Raji (cell line): Measurements from ENCODE around the gene NECTIN3.

ENCODE experiments used
- POLR2A ChIP-seq: IDR thresholded peaks from 2 replicates; pipeline ENCODE4 v1.6.1; 2011; ENCODE audit warnings: low read depth, low read length, control low read depth; ENCODE audit not compliant: insufficient read depth

NECTIN3 gene, protein sequence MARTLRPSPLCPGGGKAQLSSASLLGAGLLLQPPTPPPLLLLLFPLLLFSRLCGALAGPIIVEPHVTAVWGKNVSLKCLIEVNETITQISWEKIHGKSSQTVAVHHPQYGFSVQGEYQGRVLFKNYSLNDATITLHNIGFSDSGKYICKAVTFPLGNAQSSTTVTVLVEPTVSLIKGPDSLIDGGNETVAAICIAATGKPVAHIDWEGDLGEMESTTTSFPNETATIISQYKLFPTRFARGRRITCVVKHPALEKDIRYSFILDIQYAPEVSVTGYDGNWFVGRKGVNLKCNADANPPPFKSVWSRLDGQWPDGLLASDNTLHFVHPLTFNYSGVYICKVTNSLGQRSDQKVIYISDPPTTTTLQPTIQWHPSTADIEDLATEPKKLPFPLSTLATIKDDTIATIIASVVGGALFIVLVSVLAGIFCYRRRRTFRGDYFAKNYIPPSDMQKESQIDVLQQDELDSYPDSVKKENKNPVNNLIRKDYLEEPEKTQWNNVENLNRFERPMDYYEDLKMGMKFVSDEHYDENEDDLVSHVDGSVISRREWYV

DNA sequence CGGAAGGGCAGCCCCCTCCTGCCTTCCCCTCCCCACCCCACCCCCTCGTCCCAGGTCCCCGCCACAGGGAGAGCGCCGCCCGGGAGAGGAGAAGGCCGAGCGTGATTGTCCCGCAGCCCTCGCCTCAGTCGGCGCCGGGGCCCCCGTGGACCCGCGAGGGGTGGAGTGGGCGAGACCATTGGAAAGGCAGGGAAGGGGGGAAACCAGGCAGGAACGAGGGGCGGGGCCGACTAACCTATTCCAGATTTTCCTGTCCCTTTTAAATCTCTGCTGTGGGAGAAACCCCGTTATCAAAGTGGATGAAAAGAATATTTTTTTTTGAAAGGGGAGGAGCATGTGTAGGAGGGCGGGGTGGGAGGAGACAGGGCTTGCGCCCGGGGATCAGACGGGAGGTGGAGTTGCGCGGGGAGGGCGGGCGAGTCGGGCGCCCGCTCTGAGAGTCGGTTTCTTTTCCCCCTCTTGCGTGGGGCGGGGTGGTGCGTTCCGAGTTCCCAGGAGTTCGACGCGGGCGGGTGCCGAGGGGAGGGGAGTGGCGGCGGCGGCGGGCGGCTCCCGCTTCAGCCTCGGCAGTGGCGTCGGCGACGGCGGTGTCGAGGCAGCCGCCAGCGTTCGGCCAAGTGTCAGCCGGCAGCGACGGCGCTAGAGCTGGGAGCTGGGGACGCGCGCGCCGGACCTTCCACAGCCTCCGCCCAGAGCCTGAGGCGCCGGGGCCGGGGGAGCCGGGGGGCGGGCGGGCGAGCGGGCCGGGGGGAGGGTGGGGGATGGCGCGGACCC lies at the start of gene NECTIN3:
TSS of gene NECTIN3 (plus strand) at position 560 of the 774 bp plus-strand sequence. CDS start at position 762, 202 bp downstream.
- no peak for TF ChIP-seq POLR2A

DNA sequence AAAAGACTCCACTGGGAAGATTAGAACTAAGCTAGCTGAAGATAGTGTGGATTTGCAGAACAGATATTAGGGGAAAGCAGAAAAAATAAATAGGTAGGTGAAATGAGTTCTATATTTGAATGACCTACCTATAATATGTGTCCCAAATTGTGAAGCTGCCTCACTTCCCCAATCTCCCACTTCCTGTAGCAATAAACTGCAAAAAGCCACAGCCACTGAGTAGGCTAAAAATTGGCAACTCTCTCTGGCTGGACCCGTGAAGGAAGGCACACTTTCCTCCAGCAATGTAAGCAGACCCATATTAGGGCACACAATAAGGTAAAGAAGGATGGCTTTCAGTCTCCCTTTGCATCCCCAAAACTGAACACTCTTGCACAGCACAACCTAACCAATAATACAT lies 43.7 kb upstream of the NECTIN3 start:
- TF ChIP-seq POLR2A: no peak

DNA sequence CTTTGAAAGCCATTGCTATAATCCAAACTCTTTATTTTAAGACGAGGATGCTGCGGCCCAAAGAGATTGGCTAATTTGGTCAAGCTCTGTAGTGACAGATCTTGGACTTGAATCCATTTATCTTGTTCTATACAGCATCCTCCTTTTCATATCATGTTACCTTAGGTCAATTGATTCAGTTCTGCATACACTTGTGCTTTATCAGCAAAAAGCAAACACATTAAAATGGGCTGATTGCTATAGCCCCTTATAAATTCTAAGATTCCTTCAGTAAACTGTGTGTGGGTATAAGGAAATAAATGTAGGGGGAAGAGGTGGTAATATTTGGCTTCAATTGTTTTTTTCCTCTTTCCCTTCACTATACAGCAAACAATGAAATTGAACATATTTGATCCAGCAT lies 40.1 kb upstream of the NECTIN3 start:
- TF ChIP-seq POLR2A: no peak

DNA sequence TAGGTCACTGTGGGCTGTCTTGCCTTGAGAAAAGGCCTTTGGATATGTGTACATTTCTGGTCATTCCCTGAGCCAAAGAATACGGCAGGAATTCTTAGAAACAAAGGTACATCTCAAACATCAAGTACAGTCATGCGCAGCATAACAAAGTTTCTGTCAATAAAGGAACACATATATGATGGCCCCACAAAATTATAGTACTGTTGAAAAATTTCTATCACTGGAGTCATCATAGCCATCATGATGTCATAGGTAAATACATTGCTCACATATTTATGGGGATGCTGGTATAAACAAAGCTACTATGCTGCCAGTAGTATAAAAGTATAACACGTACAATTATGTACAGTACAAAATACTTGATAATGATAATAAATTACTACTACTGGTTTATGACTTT lies 38.9 kb upstream of the NECTIN3 start:
- TF ChIP-seq POLR2A: no peak

DNA sequence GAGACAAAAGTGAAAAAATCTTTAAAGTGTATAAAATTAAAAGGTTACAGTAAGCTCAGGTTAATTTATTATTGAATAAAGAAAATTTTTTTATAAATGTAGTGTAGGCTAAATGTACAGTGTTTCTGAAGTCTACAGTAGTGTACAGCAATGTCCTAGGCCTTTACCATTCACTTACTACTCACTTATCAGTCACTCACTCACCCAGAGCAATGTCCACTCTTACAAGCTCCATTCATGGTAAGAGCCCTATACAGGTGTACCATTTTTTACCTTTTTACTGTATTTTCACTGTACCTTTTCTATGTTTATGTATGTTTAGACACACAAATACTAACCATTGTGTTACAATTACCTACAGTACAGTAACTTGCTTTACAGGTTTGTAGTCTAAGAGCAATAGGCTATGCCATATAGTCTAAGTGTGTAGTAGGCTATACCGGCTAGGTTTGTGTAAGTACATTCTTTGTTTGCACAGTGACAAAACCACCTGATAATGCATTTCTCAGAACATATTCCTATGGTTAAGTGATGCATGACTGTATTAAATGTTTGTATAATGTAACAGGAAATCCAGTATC lies 38.1 kb upstream of the NECTIN3 start:
- no peak for TF ChIP-seq POLR2A

DNA sequence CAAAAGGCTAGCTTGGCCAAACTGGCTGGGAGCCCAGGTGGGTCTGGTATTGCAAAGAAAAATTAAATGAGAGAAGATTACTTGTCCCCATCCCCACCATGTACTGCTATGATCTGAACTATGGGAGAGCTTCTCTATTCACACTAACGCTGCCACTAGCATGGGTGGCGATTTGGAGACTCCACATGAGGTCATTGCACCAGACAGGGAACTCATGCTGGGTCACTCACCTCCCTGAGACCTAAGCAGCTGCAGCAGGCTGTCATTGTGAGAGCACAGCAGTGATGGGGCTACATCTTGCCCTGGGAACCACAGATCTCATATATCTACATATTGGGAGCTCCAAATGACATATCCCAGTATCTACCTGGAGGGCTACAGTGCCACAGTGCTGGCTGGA lies 36.3 kb upstream of the NECTIN3 start:
- TF ChIP-seq POLR2A: no peak

DNA sequence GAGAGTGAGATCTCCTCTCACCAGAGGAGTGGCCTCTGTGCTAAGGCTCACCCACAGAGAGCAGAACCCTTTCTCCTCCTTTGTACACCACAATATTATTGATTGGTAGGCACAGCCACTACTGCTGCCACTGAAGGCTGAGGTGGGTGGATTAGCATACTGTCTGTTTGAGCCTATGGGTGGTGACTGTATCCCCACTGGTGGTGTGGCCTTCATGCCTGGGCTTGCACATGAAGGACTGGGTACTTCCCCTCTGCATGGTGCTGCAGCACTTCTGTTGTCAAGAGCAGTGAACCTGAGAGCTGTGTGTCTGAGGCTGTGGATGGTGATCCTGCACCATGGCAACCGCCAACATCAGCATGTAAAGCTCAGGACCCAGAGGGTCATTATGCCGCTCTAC lies 35.7 kb upstream of the NECTIN3 start:
- no peak for TF ChIP-seq POLR2A

DNA sequence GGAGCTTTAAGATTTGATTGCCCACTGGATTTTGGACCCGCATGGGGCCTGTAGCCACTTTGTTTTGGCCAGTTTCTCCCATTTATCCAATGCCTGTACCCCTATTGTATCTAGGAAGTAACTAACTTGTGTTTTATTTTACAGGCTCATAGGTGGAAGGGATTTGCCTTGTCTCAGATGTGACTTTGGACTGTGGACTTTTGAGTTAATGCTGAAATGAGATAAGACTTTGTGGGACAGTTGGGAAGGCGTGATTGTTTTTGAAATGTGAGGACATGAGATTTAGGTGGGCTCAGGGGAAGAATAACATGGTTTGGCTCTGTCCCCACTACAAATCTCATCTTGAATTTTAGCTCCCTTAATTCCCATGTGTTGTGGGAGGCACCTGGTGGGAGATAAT lies 30.7 kb upstream of the NECTIN3 start:
- no peak for TF ChIP-seq POLR2A

DNA sequence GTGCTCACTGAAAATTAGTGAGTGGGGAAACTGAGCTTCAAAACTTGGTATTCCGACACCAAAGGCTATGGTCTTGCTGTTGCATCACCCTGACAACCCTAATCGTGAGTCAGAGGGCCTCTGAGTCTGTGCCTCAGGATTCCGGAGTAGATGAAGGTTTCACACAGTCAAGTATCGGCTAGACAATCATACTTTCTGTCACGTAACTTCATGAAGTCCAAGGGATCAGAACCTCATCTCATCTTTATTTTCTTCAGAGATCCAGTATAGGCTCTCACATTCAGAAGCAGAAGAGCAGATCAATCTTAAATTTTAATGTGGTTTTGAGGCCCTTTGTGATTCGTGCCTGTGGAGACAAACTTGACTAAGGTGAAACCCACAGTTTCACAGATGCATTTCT lies 26.1 kb upstream of the NECTIN3 start:
- TF ChIP-seq POLR2A: no peak

DNA sequence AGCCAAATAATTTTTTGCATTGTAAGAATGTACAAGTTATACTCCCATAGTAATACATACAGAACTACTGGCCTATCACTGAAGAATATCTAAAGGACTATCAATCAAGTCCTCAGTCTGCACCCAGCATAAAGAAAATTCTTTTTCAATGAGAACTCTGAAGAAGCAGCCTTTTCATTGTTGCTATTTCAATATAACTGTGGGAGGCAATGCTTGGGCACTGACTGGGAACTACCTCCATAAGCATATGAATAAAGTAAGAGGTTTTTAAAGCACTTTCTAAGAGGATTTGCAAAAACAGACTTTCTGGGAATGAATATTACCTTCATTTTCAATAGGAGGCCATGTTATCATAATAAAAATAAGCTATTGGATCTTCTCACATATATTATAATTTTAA lies 24.6 kb upstream of the NECTIN3 start:
- no peak for TF ChIP-seq POLR2A

DNA sequence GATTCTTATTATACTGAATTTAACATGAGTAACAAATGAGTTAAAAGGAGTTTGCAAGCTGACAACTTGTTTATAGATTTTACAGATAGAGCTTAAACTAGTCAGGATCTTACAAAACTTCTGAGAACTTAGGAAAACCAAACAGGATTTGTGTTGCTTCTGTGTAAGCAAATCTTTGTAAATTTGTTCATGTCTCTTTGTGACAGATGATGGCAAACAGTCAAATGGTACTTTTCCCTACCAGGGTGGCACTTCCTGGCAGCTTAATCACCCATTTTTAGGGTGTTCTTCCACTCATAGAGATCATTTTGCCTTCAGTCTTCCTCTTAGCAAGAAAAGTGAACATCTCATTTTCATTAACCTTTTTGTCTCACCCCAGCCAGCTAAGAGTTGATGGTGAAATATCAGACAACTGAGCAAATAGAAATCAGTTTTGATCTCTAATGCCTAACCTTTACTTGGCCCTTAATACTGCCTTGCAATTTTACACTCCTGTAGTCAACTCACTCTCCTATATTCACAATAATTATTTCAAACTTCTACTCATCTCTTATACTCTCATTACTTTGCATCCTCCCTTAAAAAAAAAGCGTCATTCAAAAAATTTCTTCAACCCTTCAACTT lies 23.7 kb upstream of the NECTIN3 start:
- no peak for TF ChIP-seq POLR2A

DNA sequence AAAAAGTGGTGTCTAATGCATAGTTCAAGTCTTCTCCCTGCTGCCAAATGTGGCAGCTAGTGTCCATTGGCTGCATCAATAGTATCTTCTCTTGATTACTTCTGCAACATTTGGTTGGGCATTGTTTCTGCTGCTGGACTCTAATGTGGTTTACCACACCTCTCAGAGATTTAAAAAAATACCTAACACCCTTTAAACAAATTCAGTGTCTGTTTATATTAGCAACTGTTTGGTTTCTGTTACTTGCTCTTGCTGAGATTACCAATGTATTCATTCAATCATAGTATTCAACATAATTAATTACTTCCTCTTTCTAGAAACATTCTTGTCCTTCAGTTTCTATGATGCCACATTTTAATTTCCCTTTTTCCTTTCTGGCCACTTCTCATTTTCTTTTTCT lies 20.3 kb upstream of the NECTIN3 start:
- no peak for TF ChIP-seq POLR2A

DNA sequence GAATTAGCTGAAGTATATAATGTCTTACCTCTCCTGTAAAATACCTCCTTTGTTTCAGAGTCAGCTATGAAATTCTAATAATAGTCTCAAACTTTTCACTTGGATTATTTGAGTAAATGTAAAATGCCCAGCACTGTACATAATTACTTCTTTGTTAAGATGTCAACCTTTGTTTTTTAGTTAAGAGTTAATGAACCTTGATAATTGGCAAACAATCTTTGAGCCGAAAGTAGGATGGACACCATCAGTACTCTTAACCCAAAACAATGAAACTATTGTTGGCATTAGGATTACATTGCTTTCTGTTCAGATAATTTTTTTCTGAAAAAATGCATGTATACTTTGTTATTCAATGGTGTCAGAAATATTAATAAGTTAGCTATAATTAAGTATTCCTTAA lies 3.0 kb upstream of the NECTIN3 start:
- TF ChIP-seq POLR2A: no peak

DNA sequence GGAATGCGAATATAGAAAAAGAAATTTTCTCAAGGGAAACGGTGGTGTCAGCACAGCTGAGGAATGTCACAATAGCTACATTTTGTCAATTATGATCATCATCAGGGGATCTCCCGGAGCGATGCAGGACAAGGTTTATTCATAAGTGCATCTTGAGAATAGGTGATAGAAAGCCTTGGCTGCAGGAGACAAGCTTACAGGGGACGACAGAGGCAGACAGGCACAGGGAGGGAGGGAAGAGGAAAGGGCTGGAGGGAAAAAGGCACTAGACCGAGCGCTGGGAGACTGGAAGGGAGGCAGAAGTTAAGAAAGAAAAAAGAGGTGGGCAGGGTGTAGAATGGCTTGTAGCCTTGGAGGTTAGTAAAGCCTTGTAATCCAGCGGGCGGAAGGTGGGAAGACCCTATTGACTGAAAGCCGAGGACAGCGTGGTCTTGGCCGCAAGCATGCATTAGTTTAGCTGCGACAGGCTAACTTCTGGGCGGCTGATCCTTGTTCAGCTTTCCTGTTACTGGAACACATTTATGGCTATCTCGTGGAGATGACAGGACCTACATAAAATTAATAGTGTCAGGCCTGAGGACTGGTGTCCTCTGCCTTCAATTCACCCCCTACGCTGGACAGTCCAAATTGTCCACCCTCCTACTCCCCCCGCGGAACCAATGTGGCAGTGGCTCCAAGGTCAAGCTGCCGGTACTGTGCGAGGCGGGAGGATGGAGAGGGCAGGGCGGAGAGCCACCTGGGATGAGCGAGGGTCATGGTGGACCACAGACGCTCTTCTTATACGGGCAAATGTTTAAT lies 1.4 kb upstream of the NECTIN3 start:
- TF ChIP-seq POLR2A: no peak

DNA sequence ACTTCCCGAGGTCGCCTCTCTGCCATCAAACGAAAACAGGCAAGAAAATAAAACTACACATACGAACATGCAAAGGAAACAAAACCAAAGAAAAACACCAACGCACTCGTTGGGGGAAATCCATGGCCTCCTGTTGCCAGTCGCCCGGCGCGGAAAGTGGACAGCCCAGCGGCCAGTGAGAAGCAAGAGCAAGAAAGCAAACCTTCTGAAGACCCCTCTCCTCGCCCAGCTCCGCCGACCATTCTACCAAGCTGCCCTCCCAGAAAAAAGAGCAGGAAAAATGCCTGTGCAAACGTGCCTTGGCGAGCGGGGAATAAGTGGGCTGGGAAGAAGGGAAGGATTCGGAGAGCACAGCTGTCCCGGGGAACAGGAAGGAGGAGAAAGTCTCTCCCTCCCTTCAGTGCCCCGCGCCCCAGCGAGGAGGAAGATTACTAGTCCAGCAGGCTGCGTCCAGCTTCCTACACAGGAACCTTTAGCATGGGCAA lies 802 bp upstream of the NECTIN3 start:
- TF ChIP-seq POLR2A: no peak
